Posterior cingulate gyrus (tissue), 11 donors: Measurements from ENCODE around the gene OGN.
"Not testable (repeated sequence)": the region's sequence is repeated elsewhere in the genome, so short reads cannot be mapped to it uniquely, and the experiment has no call there.

Source experiments
- DNase-seq, 10 donors: peaks; one replicate each; pipeline versions ENCODE4 v3.0.0 to v3.0.0-alpha.2; 2020 to 2021; ENCODE audit warnings: mixed read lengths in 3 of 10
- intact Hi-C: fragments of 100-400 bp; cut with DNase I; formaldehyde crosslinking; loops from one replicate; pipeline ENCODE4 v1.15.1; 2023

Gene OGN

GRCh38 chr9:92404042-92404836, at the start of gene OGN:
Gene OGN, minus strand, starts transcription at chr9:92404578. Its CDS starts 1,171 bp downstream, at chr9:92403407.
- no peak for DNase-seq
- intact Hi-C loops, result no loop called here

- no peak for DNase-seq
- intact Hi-C loops, result no loop called here
These were observed 42.2 kb upstream of the OGN start for GRCh38 chr9:92446536-92446935.

- no peak for DNase-seq
- intact Hi-C loops, result no loop called here
These were observed 40.5 kb upstream of the OGN start for GRCh38 chr9:92444841-92445240.

GRCh38 chr9:92440751-92441046, 36.3 kb upstream of the OGN start:
- intact Hi-C loops, result no loop called here
- DNase-seq, result no peak

GRCh38 chr9:92439921-92440750, 35.8 kb upstream of the OGN start:
- intact Hi-C loops, result loop anchor here (5.0 to 10.0 kb wide), 2 partner anchors 95 to 308 kb away; no protein-coding TSS in a partner anchor
- DNase-seq, result no peak

GRCh38 chr9:92438900-92439526, 34.6 kb upstream of the OGN start:
- DNase-seq, result no peak
- intact Hi-C loops, result loop anchor here (5.0 to 10.0 kb wide), 2 partner anchors 94 to 307 kb away; no protein-coding TSS in a partner anchor

GRCh38 chr9:92435263-92435662, 30.9 kb upstream of the OGN start:
- intact Hi-C loops, result loop anchor here (5.0 to 10.0 kb wide), 2 partner anchors 90 to 303 kb away; no protein-coding TSS in a partner anchor

GRCh38 chr9:92432972-92433548, 28.7 kb upstream of the OGN start:
- DNase-seq, result no peak
- intact Hi-C loops, result loop anchor here (10.0 kb wide), 1 partner anchor 88 kb away; no protein-coding TSS in a partner anchor

More at GRCh38 chr9:92435263-92435662, 30.9 kb upstream of the OGN start:
- DNase-seq, result no peak

GRCh38 chr9:92432350-92432749, 28.0 kb upstream of the OGN start:
- intact Hi-C loops, result loop anchor here (10.0 kb wide), 1 partner anchor 88 kb away; no protein-coding TSS in a partner anchor
- DNase-seq, result no peak

- no peak for DNase-seq
- intact Hi-C loops, result loop anchor here (10.0 kb wide), 1 partner anchor 85 kb away; no protein-coding TSS in a partner anchor
These were observed 25.5 kb upstream of the OGN start for GRCh38 chr9:92429836-92430235.

- intact Hi-C loops, result no loop called here
- DNase-seq, result no peak
These were observed 22.2 kb upstream of the OGN start for GRCh38 chr9:92426501-92427145.

GRCh38 chr9:92425474-92425873, 21.1 kb upstream of the OGN start:
- intact Hi-C loops, result no loop called here
- DNase-seq, result no peak

GRCh38 chr9:92424340-92424739, 20.0 kb upstream of the OGN start, which contains the start of gene OMD:
Gene OMD, minus strand, starts transcription at chr9:92424471. Its CDS starts 6,913 bp downstream, at chr9:92417558.
- DNase-seq, result no peak
- intact Hi-C loops, result no loop called here

- no peak for DNase-seq
- intact Hi-C loops, result no loop called here
These were observed 19.2 kb upstream of the OGN start for GRCh38 chr9:92423612-92424011.

- DNase-seq, result no peak
- intact Hi-C loops, result no loop called here
These were observed 18.4 kb upstream of the OGN start for GRCh38 chr9:92422611-92423338.

- no peak for DNase-seq
- intact Hi-C loops, result no loop called here
These were observed 10.2 kb upstream of the OGN start for GRCh38 chr9:92414566-92414965.

GRCh38 chr9:92411157-92411556, 6.8 kb upstream of the OGN start:
- DNase-seq, intact Hi-C loops: not testable (repeated sequence)

- no peak for DNase-seq
- intact Hi-C loops, result no loop called here
These were observed 4.5 kb upstream of the OGN start for GRCh38 chr9:92408747-92409478.

GRCh38 chr9:92407818-92408217, 3.4 kb upstream of the OGN start:
- intact Hi-C loops, result no loop called here
- DNase-seq, result no peak
